ENCODE measurements around the gene TAF1C.

DNA sequence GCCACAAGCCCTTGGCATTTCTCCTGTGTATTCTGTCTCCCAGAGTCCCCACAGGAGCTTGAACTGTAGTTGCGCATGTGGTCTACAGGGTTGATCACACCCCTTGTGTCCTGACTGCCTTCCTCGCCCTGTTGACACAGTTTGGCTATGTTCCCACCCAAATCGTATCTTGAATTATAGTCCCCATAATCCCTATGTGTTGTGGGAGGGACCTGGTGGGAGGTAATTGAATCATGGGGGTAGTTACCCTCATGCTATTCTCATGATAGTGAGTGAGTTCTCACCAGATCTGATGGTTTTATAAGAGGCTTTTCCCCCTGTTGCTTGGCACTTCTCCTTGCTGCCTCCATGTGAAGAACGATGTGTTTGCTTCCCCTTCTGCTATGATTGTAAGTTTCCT is 25.3 kb upstream of the TAF1C start:
- TF ChIP-seq, protein P1, sequence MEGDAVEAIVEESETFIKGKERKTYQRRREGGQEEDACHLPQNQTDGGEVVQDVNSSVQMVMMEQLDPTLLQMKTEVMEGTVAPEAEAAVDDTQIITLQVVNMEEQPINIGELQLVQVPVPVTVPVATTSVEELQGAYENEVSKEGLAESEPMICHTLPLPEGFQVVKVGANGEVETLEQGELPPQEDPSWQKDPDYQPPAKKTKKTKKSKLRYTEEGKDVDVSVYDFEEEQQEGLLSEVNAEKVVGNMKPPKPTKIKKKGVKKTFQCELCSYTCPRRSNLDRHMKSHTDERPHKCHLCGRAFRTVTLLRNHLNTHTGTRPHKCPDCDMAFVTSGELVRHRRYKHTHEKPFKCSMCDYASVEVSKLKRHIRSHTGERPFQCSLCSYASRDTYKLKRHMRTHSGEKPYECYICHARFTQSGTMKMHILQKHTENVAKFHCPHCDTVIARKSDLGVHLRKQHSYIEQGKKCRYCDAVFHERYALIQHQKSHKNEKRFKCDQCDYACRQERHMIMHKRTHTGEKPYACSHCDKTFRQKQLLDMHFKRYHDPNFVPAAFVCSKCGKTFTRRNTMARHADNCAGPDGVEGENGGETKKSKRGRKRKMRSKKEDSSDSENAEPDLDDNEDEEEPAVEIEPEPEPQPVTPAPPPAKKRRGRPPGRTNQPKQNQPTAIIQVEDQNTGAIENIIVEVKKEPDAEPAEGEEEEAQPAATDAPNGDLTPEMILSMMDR (IDR thresholded peaks at IDR 0.05 in 8 of 11, conservative IDR thresholded peaks at IDR 0.05 in 3 of 11), result no peak
- TF ChIP-seq POLR2AphosphoS5 (IDR thresholded peaks at IDR 0.05), result no peak
